Activated CD4-positive, alpha-beta T cell treated with anti-CD3 and anti-CD28 coated beads for 36 hours (primary cell): ENCODE data around the gene S1PR5. TPM values are rescaled to one million over a fixed set of nuclear protein-coding genes. Genes with fewer than 3 reads are reported as not detected.
"Not testable (repeated sequence)": the region's sequence is repeated elsewhere in the genome, so short reads cannot be mapped to it uniquely, and the experiment has no call there.

Experiments
- ATAC-seq: fragments of 200-7000 bp; cut with Tn5 transposase; one replicate; pipeline ENCODE4 v1.10.0; 2021; ENCODE audit warnings: mild to moderate bottlenecking, moderate library complexity
- CTCF ChIA-PET: fragments of 350-600 bp; sonication (Branson Sonifier 250); formaldehyde crosslinking; loops from one replicate; lab custom pipeline; 2021; ENCODE audit warnings: antibody characterized with exemption; lab: Charles Lee
- POLR2A ChIA-PET: fragments of 350-600 bp; sonication (Branson Sonifier 250); formaldehyde crosslinking; loops from one replicate; lab custom pipeline; 2021; ENCODE audit warnings: antibody characterized with exemption, inconsistent platforms; lab: Charles Lee
- DNase-seq: peaks from one replicate; pipeline ENCODE4 v3.0.0-alpha.2; 2020
- H3K27ac Mint-ChIP-seq: one replicate; pipeline ENCODE4 v1.8.0; 2021; ENCODE audit warnings: mixed read lengths
- H3K27me3 Mint-ChIP-seq: one replicate; pipeline ENCODE4 v1.8.0; 2021; ENCODE audit warnings: mixed read lengths
- H3K36me3 Mint-ChIP-seq: one replicate; pipeline ENCODE4 v1.8.0; 2021; ENCODE audit warnings: low read depth, mixed read lengths
- H3K4me1 Mint-ChIP-seq: one replicate; pipeline ENCODE4 v1.8.0; 2021; ENCODE audit warnings: mixed read lengths
- H3K4me3 Mint-ChIP-seq: one replicate; pipeline ENCODE4 v1.8.0; 2021; ENCODE audit warnings: mild to moderate bottlenecking, moderate library complexity, mixed read lengths
- H3K9me3 Mint-ChIP-seq: one replicate; pipeline ENCODE4 v1.8.0; 2021; ENCODE audit warnings: low read depth, mixed read lengths
- intact Hi-C, 2 experiments: fragments of 100-400 bp; cut with DNase I in 1 of 2; cut with micrococcal nuclease in 1 of 2; formaldehyde crosslinking; loops; one replicate each; pipeline versions ENCODE4 v1.14.2 to v1.15.1; 2022 to 2024; cut with DNase I, micrococcal nuclease
- total RNA-seq, 2 experiments: library from RNA; stranded (reverse); gene quantifications; one replicate each; pipeline ENCODE4 v1.2.3, GENCODE V29; 2021

S1PR5 gene
- total RNA-seq, 2 experiments from 2014 or later: 0.07 to 0.11 TPM

DNA sequence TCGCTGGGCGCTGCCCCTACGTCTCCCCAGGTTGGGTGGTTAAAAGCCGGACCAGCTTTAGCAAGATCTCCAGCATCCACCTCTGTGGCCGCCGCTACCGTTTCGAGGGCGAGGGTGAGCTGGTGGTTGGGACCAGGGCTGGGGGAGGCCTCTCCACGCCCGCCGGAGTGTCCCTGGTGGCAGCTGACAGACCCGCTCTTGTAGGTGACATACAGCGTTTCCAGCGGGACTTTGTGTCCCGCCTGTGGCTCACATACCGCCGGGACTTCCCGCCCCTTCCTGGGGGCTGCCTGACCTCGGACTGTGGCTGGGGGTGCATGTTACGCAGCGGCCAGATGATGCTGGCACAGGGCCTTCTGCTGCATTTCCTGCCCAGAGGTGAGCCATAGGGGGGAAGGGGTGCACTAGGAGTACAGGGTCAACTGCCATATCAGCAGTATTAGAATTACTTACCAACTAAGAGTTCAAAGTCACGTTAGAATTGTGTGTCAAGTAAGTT, 27.6 kb upstream of the S1PR5 start:
- ChIA-PET POLR2A (no interaction called here), CTCF (interaction anchor here (0.6 to 1.4 kb wide), 3 partner anchors 8 to 157 kb away, joined by 3 to 4 read pairs (median 3); partner anchors contain the start of gene QTRT1)
- H3K36me3 Mint-ChIP-seq: peaks cover 5% of the 10 kb centered on the region
- H3K27me3 Mint-ChIP-seq: peaks cover 2% of the 10 kb centered on the region
- H3K4me3 Mint-ChIP-seq: peak overlapping the region; percentile 85
- intact Hi-C loops: no loop called here
- H3K4me1 Mint-ChIP-seq: peaks cover 14% of the 10 kb centered on the region
- no peaks in the 10 kb centered on the region for H3K9me3 Mint-ChIP-seq
- DNase-seq: peak; percentile 30
- ATAC-seq: no peak
- peak overlapping the region; percentile 84 for H3K27ac Mint-ChIP-seq

DNA sequence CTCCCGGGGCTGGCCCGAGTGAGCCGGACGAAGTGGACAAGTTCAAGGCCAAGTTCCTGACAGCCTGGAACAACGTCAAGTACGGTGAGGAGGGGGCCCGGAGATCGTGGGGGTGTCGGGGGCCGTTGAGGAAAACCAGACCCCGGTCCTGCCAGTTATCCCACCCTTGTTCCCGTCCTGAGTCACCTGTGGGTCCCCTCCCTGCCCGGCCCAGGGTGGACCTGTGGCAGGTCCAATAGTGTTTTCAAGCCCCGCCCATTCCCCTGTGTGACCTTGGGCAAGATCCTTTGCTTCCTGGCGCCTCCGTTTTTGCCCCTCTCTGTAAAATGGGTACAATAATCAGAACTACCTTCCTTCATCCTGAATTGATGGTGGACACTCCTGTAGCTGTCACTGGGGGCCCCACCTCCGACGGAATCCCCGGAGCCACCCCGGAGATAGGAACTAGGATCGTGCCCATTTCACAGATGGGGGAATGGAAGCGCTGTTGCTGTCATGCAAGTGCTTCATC, 27.1 kb upstream of the S1PR5 start:
- DNase-seq (peak; percentile 44), ATAC-seq (no peak)
- H3K4me1 Mint-ChIP-seq: peaks cover 14% of the 10 kb centered on the region
- ChIA-PET POLR2A (no interaction called here), CTCF (interaction anchor here (0.6 to 1.4 kb wide), 3 partner anchors 9 to 157 kb away, joined by 3 to 4 read pairs (median 3); partner anchors contain the start of gene QTRT1)
- intact Hi-C loops: no loop called here
- H3K36me3 Mint-ChIP-seq: peaks cover 5% of the 10 kb centered on the region
- peak overlapping the region; percentile 85 for H3K4me3 Mint-ChIP-seq
- no peaks in the 10 kb centered on the region for H3K9me3 Mint-ChIP-seq
- H3K27ac Mint-ChIP-seq: peak overlapping the region; percentile 84
- peaks cover 2% of the 10 kb centered on the region for H3K27me3 Mint-ChIP-seq

DNA sequence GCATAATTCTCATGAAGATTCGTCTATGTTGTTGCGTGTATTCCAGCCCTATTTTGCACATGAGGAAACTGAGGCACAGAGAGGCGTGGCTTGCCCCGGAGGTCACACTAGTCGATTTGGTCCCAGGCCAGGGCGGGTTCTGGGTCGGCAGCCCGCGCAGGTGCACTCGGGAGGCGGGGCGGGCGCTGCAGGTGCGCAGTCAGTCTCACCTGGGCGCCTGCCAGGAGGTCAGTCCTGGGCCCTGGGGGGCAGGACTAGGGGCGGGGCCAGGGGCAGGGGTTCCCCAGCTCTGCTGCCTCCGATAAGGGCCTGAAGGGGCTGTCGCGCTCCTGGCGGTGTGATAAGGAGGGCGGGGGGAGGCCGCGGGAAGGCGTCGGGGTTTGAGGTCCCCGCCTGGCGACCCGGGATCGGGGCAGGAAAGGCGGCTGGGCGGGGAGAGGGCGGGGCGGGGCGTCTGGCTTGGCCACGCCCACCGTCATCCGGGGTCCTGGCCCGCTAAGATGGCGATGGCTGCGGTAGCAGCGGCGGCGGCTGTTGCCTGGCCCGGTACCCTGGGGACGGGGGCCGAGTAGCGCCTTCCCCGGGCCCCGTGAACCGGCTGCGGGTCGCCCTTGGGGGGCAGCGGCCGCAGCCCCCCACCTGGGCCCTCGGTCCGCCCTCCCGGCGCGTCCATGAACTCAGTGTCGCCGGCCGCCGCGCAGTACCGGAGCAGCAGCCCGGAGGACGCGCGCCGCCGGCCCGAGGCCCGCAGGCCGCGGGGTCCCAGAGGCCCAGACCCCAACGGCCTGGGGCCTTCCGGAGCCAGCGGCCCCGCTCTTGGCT, 26.4 kb upstream of the S1PR5 start, which contains the start of gene ATG4D:
Gene ATG4D (plus strand): TSS at position 485 of the 822 bp plus-strand sequence. CDS start 187 bp downstream, at position 672.
- intact Hi-C loops: loop anchor here (1.0 to 2.0 kb wide), 9 partner anchors 23 to 210 kb away; partner anchors contain the start of genes KRI1 (in 2 of the 2), CDC37 (in 1 of the 2), ILF3 (in 1 of the 2) and RAVER1 (in 1 of the 2)
- Mint-ChIP-seq H3K27me3 (peaks cover 8% of the 10 kb centered on the region), H3K4me1 (peaks cover 14% of the 10 kb centered on the region), H3K9me3 (no peaks in the 10 kb centered on the region), H3K27ac (peak within 1 kb of the TSS; percentile 84), H3K4me3 (peak within 1 kb of the TSS; percentile 85), H3K36me3 (peaks cover 2% of the 10 kb centered on the region)
- peak; percentile 89 for DNase-seq
- ChIA-PET CTCF (interaction anchor here (1.1 to 2.2 kb wide), 4 partner anchors 8 to 100 kb away, joined by 3 to 6 read pairs (median 4); no protein-coding TSS in a partner anchor), POLR2A (no interaction called here)
- ATAC-seq: peak; percentile 85

DNA sequence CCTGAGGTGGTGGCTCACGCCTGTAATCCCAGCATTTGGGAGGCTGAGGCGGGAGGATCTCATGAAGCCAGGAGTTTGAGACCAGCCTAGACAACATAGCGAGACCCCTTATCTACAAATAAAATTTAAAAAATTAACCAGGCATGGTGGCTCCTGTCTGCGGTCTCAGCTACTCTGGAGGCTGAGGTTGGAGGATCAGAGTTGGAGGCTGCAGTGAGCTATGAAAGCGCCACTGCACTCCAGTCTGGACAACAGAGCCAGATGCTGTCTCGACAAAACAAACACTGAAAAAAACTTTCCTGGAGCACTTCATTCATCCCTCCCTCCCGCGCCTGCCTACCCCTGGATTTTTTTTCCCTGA, 25.8 kb upstream of the S1PR5 start:
- CTCF ChIA-PET: interaction anchor here (1.1 to 2.2 kb wide), 4 partner anchors 9 to 101 kb away, joined by 3 to 6 read pairs (median 5); no protein-coding TSS in a partner anchor

DNA sequence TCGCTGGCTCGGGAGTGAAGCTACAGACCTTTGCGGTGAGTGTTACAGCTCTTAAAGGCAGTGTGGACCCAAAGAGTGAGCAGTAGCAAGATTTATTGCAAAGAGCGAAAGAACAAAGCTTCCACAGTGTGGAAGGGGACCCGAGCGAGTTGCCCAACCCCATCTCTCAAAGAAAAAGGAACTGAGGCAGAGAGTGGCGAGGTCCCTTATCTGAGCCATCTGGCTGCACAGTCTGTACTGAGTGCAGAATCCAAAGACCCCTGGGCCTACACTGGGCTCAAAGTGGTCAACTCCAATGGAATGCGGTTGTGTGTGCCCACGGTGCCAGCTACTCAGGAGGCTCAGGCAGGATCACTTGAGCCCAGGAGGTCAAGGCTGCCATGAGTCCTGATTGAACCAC, 21.8 kb upstream of the S1PR5 start:
- DNase-seq, POLR2A ChIA-PET, H3K4me3 Mint-ChIP-seq, intact Hi-C loops, H3K27ac Mint-ChIP-seq, H3K9me3 Mint-ChIP-seq, ATAC-seq, H3K4me1 Mint-ChIP-seq, H3K36me3 Mint-ChIP-seq: not testable (repeated sequence)
- CTCF ChIA-PET: interaction anchor here (0.8 to 1.1 kb wide), 2 partner anchors 15 to 42 kb away, joined by 3 to 5 read pairs; no protein-coding TSS in a partner anchor
- peaks cover 11% of the 10 kb centered on the region for H3K27me3 Mint-ChIP-seq

More for the DNA sequence above, 25.8 kb upstream of the S1PR5 start:
- DNase-seq (no peak), ATAC-seq (no peak)
- POLR2A ChIA-PET: interaction anchor here (0.6 kb wide), 1 partner anchor 113 kb away, joined by 4 read pairs; no protein-coding TSS in a partner anchor
- Mint-ChIP-seq H3K4me3 (peak overlapping the region; percentile 72), H3K27ac (peak overlapping the region; percentile 47), H3K4me1 (peaks cover 14% of the 10 kb centered on the region), H3K9me3 (no peaks in the 10 kb centered on the region), H3K36me3 (peaks cover 2% of the 10 kb centered on the region), H3K27me3 (peaks cover 11% of the 10 kb centered on the region)
- intact Hi-C loops: loop anchor here (1.0 to 2.0 kb wide), 9 partner anchors 23 to 210 kb away; partner anchors contain the start of genes KRI1 (in 2 of the 2), CDC37 (in 1 of the 2), ILF3 (in 1 of the 2) and RAVER1 (in 1 of the 2)

DNA sequence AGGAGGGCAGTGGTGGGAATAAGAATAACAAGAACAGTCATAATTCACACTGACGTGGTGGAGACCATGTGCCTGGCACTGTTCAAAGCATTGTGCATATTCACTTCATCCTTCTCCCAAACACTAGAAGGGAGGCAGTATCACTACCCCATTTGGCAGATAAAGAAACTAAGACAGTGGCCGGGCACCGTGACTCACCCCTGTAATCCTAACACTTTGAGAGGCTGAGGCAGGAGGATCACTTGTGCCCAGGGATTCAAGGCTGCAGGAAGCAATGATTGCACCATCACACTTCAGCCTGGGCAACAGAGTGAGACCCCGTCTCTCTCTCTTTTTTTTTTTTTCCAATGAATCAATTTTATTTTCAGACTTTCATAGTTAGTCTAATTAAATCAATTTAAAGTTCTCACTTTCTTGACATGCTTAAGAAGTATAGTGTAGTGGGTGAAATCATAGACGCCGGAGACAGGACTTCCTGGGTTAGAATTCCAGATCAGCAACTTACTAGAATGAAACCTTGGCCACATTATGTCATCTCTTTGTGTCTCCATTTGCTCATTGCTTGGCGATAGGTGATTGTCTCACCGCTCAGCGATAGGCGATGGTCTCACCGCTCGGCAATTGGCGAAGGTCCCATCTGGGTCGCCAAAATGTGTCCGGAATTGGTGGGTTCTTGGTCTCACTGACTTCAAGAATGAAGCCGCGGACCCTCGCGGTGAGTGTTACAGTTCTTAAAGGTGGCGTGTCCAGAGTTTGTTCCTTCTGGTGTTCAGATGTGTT, 21.1 kb upstream of the S1PR5 start:
- ChIA-PET CTCF (interaction anchor here (0.7 to 1.1 kb wide), 3 partner anchors 9 to 110 kb away, joined by 3 to 5 read pairs (median 4); no protein-coding TSS in a partner anchor), POLR2A (no interaction called here)
- Mint-ChIP-seq H3K4me1 (peaks cover 3% of the 10 kb centered on the region), H3K4me3 (no peak overlapping the region), H3K27ac (no peak overlapping the region), H3K9me3 (no peaks in the 10 kb centered on the region), H3K36me3 (no peaks in the 10 kb centered on the region), H3K27me3 (peaks cover 11% of the 10 kb centered on the region)
- DNase-seq (no peak), ATAC-seq (no peak)
- intact Hi-C loops: no loop called here

DNA sequence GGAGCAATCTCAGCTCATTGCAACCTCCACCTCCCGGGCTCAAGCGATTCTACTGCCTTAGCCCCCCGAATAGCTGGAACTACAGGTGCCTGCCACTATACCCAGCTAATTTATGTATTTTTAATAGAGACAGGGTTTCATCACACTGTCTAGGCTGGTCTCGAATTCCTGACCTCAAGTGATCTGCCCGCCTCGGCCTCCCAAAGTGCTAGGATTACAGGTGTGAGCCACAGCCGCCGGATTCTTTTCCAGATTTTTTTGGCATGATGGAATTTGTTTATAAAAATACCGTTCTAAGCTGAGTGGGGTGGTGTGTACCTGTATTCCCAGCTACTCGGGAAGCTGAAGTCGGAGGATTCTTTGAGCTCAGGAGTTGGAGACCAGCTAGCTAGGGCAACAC, 20.4 kb upstream of the S1PR5 start:
- DNase-seq (no peak), ATAC-seq (no peak)
- no peaks in the 10 kb centered on the region for H3K9me3 Mint-ChIP-seq
- intact Hi-C loops: no loop called here
- CTCF ChIA-PET: interaction anchor here (0.6 to 0.8 kb wide), 3 partner anchors 8 to 720 kb away, joined by 3 to 4 read pairs (median 3); no protein-coding TSS in a partner anchor
- H3K4me1 Mint-ChIP-seq: no peaks in the 10 kb centered on the region
- H3K27me3 Mint-ChIP-seq: peaks cover 11% of the 10 kb centered on the region
- H3K27ac Mint-ChIP-seq: no peak overlapping the region
- no peak overlapping the region for H3K4me3 Mint-ChIP-seq
- POLR2A ChIA-PET: interaction anchor here (0.6 kb wide), 1 partner anchor 95 kb away, joined by 8 read pairs; no protein-coding TSS in a partner anchor
- H3K36me3 Mint-ChIP-seq: no peaks in the 10 kb centered on the region

DNA sequence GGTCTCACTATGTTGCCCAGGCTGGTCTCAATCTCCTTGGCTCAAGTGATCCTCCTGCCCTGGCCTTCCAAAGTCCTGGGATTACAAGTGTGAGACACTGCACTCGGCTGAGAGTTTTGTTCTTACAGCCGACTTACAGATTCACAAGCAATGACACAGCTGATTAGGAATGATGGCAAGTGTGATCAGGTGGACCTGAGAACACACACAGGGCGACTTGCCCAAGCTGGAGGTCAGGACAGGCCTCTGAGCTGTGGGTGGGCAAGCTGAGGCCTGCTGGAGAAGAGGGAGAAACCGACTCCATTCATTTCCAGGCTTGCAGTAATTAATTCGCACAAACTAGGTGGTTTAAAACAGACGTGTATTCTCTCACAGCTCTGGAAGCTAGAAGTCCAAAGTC, 18.4 kb upstream of the S1PR5 start:
- ChIA-PET POLR2A (interaction anchor here (0.7 to 1.1 kb wide), 2 partner anchors 20 to 128 kb away, joined by 3 to 5 read pairs; no protein-coding TSS in a partner anchor), CTCF (interaction anchor here (0.7 to 1.4 kb wide), 6 partner anchors 10 to 147 kb away, joined by 3 to 5 read pairs (median 3); no protein-coding TSS in a partner anchor)
- intact Hi-C loops: no loop called here
- Mint-ChIP-seq H3K27me3 (peaks cover 11% of the 10 kb centered on the region), H3K36me3 (no peaks in the 10 kb centered on the region), H3K4me1 (no peaks in the 10 kb centered on the region), H3K27ac (no peak overlapping the region), H3K9me3 (peaks cover 3% of the 10 kb centered on the region), H3K4me3 (no peak overlapping the region)
- ATAC-seq (no peak), DNase-seq (no peak)

DNA sequence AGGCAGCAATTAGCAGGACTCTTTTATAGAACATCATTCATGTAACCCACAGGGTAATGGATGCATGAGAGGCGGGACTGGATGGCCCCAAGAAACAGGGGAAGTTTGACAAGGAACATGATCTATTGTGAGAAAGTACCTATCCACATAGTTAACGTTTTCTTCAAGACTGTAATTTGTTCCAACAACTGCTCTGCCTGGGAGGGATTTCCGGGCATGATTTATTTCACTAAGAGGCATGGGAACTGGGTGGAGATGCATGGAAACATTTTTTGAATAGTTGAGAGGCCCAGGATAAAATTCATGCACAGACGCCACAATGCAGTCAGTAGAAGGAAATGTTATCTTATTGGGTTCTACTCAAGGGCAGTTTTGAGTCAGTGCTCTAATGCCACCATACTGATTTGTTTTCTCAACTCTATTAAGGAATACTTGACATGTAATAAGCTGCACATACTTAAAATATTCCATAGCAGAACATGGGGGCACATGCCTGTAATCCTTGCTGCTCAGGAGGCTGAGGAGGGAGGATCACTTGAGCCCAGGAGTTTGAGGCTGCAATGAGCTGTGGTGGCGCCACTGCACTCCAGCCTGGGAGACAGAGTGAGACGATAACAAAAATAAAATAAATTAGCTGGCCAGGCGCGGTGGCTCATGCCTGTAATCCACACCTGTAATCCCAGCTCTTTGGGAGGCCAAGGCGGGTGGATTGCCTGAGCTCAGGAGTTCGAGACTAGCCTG, 16.6 kb upstream of the S1PR5 start:
- Mint-ChIP-seq H3K36me3 (no peaks in the 10 kb centered on the region), H3K27ac (no peak overlapping the region), H3K9me3 (peaks cover 3% of the 10 kb centered on the region), H3K4me1 (no peaks in the 10 kb centered on the region), H3K27me3 (peaks cover 5% of the 10 kb centered on the region), H3K4me3 (no peak overlapping the region)
- ATAC-seq: no peak
- DNase-seq: no peak
- intact Hi-C loops: no loop called here
- ChIA-PET CTCF (interaction anchor here (0.7 to 1.5 kb wide), 5 partner anchors 23 to 168 kb away, joined by 3 to 4 read pairs (median 3); partner anchors contain the start of gene QTRT1), POLR2A (interaction anchor here (0.7 kb wide), 1 partner anchor 23 kb away, joined by 5 read pairs; no protein-coding TSS in a partner anchor)

DNA sequence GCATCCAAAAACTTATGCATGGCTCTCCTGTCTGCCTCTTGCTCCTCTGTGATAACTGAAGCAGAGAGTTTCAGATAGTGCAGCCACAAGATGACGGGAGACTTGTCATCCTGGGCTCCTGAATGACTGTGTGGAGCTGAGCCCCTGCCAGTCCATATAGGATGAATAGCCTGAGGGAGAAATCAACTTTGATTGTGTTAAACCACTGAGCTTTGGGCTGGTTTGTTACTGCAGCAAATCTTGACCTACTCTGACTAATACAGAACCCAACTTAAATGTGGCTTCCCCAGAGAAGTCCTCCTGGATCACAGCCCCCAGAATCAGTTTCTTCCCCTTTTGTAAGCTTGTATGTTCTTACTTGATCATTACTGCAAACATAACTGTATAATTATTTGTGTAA, 15.2 kb upstream of the S1PR5 start:
- H3K36me3 Mint-ChIP-seq: no peaks in the 10 kb centered on the region
- peaks cover 3% of the 10 kb centered on the region for H3K9me3 Mint-ChIP-seq
- DNase-seq (no peak), ATAC-seq (no peak)
- no peaks in the 10 kb centered on the region for H3K4me1 Mint-ChIP-seq
- CTCF ChIA-PET: no interaction called here
- H3K4me3 Mint-ChIP-seq: no peak overlapping the region
- no peak overlapping the region for H3K27ac Mint-ChIP-seq
- intact Hi-C loops: no loop called here
- POLR2A ChIA-PET: no interaction called here
- no peaks in the 10 kb centered on the region for H3K27me3 Mint-ChIP-seq
